OCI-LY7 (cell line): ENCODE measurements around the gene SCN10A. TPM values are rescaled to one million over a fixed set of nuclear protein-coding genes. Genes with fewer than 3 reads are reported as not detected.
A peak's percentile ranks its signal among the peaks of the same experiment; 100 is the strongest.

Experiments
- BruUV-seq: library from RNA; stranded (reverse); fragments of 400-500 nt; replicated peaks from 2 replicates; lab custom pipeline; 2021; lab: Mats Ljungman, UMichigan
- CTCF ChIA-PET: fragments of 300-600 bp; sonication (Branson Sonifier 250); formaldehyde crosslinking; loops from one replicate; lab custom pipeline; 2022; ENCODE audit warnings: antibody characterized with exemption; ENCODE audit not compliant: unreplicated experiment; lab: Charles Lee
- POLR2A ChIA-PET: fragments of 300-600 bp; sonication (Branson Sonifier 250); formaldehyde crosslinking; loops from one replicate; lab custom pipeline; 2022; ENCODE audit warnings: antibody characterized with exemption; lab: Charles Lee
- DNase-seq: peaks from one replicate; pipeline ENCODE4 v3.0.0-alpha.2; 2015; ENCODE audit warnings: low spot score
- H2AFZ ChIP-seq: fragments of 200-600 bp; sonication (generic), shearing (Covaris generic); 2 replicates; pipeline ENCODE4 v1.6.1; 2014; ENCODE audit warnings: mild to moderate bottlenecking, antibody characterized with exemption, low read length, moderate library complexity
- H3K27ac ChIP-seq: fragments of 200-600 bp; sonication (generic); 2 replicates; pipeline ENCODE4 v1.5.1; 2014; ENCODE audit warnings: mixed run types, low read depth, mild to moderate bottlenecking, moderate library complexity, low read length, inconsistent platforms; ENCODE audit not compliant: poor library complexity, severe bottlenecking
- H3K36me3 ChIP-seq: fragments of 200-600 bp; sonication (generic); 2 replicates; pipeline ENCODE4 v1.6.1; 2014; ENCODE audit warnings: mild to moderate bottlenecking, antibody characterized with exemption, low read length, moderate library complexity, mixed read lengths; ENCODE audit not compliant: insufficient read depth
- H3K4me1 ChIP-seq: fragments of 200-600 bp; sonication (generic); 2 replicates; pipeline ENCODE4 v1.5.1; 2014; ENCODE audit warnings: mild to moderate bottlenecking, low read length; ENCODE audit not compliant: insufficient read depth, poor library complexity, severe bottlenecking
- H3K4me2 ChIP-seq: fragments of 200-600 bp; sonication (generic); 2 replicates; pipeline ENCODE4 v1.6.1; 2014; ENCODE audit warnings: mild to moderate bottlenecking, low read length
- H3K4me3 ChIP-seq: fragments of 200-600 bp; sonication (generic); 2 replicates; pipeline ENCODE4 v1.5.1; 2014; ENCODE audit warnings: mild to moderate bottlenecking, low read depth, low read length; ENCODE audit not compliant: poor library complexity, severe bottlenecking
- H3K79me2 ChIP-seq: fragments of 200-600 bp; sonication (generic); 2 replicates; pipeline ENCODE4 v1.6.1; 2016; ENCODE audit warnings: low read depth, mild to moderate bottlenecking, low read length, moderate library complexity, mixed read lengths; ENCODE audit not compliant: insufficient read depth
- H3K9me2 ChIP-seq: fragments of 200-600 bp; sonication (generic); 2 replicates; pipeline ENCODE4 v1.6.1; 2016; ENCODE audit warnings: mild to moderate bottlenecking, low read length, mixed read lengths; ENCODE audit not compliant: insufficient read depth
- H3K9me3 ChIP-seq: fragments of 200-600 bp; sonication (generic); 2 replicates; pipeline ENCODE4 v1.6.1; 2014; ENCODE audit warnings: mild to moderate bottlenecking, mixed run types, low read length, mixed read lengths
- H4K20me1 ChIP-seq: fragments of 200-600 bp; sonication (generic); 2 replicates; pipeline ENCODE4 v1.6.1; 2014; ENCODE audit warnings: mild to moderate bottlenecking, antibody characterized with exemption, low read length, moderate library complexity, mixed read lengths; ENCODE audit not compliant: insufficient read depth
- CTCF ChIP-seq: fragments of 200-600 bp; sonication (generic); conservative IDR thresholded peaks from 2 replicates; pipeline ENCODE4 v1.5.1; 2014; ENCODE audit warnings: mild to moderate bottlenecking, antibody characterized with exemption, low read length, moderate library complexity, mixed read lengths
- EZH2phosphoT487 ChIP-seq: fragments of 200-600 bp; sonication (generic); IDR thresholded peaks from 2 replicates; pipeline ENCODE4 v1.6.1; 2018; ENCODE audit warnings: low read depth, borderline replicate concordance, mild to moderate bottlenecking, mixed run types, antibody characterized with exemption, low read length, moderate library complexity, mixed read lengths
- intact Hi-C: fragments of 100-400 bp; cut with micrococcal nuclease; formaldehyde crosslinking; loops from one replicate; pipeline ENCODE4 v1.10.0; 2022; ENCODE audit not compliant: unreplicated experiment
- total RNA-seq, 2 experiments: library from RNA; depleted of rRNA in 1 of 2; stranded (reverse); fragments of >200 nt in 1 of 2; shearing (Covaris generic) in 1 of 2; gene quantifications; 2 replicates each; pipeline ENCODE4 v1.2.3, GENCODE V29; 2014 to 2022

SCN10A gene
- total RNA-seq, 2 experiments from 2014 or later, result not detected

- intact Hi-C loops, result no loop called here
- TF ChIP-seq CTCF (peak; percentile 70), EZH2phosphoT487 (no peak)
- Histone ChIP-seq H3K27ac (no peak overlapping the region), H3K4me1 (no peaks in the 10 kb centered on the region), H4K20me1 (no peaks in the 10 kb centered on the region), H3K79me2 (no peaks in the 10 kb centered on the region), H3K9me3 (no peaks in the 10 kb centered on the region), H2AFZ (no peak overlapping the region), H3K4me2 (no peak overlapping the region), H3K4me3 (no peak overlapping the region), H3K9me2 (no peaks in the 10 kb centered on the region), H3K36me3 (no peaks in the 10 kb centered on the region)
- ChIA-PET POLR2A (no interaction called here), CTCF (no interaction called here)
- peak; percentile 5 for DNase-seq
- no TSS peak for BruUV-seq
Measured at GRCh38 chr3:38707730-38708129, 108.3 kb downstream of the SCN10A start.

- Histone ChIP-seq H4K20me1 (no peaks in the 10 kb centered on the region), H3K36me3 (no peaks in the 10 kb centered on the region), H2AFZ (no peak overlapping the region), H3K4me2 (no peak overlapping the region), H3K27ac (no peak overlapping the region), H3K79me2 (no peaks in the 10 kb centered on the region), H3K9me2 (no peaks in the 10 kb centered on the region), H3K9me3 (no peaks in the 10 kb centered on the region), H3K4me3 (no peak overlapping the region), H3K4me1 (no peaks in the 10 kb centered on the region)
- no peak for DNase-seq
- BruUV-seq, result no TSS peak
- ChIA-PET POLR2A (no interaction called here), CTCF (no interaction called here)
- no peak for TF ChIP-seq EZH2phosphoT487
- no peak for TF ChIP-seq CTCF
- intact Hi-C loops, result no loop called here
Measured at GRCh38 chr3:38706961-38707360, 109.1 kb downstream of the SCN10A start.

GRCh38 chr3:38702231-38702630 lies 113.8 kb downstream of the SCN10A start:
- no peaks in the 10 kb centered on the region for H3K79me2 ChIP-seq
- no TSS peak for BruUV-seq
- ChIA-PET CTCF (interaction anchor here (0.5 kb wide), 1 partner anchor 72 kb away, joined by 3 read pairs; no protein-coding TSS in a partner anchor), POLR2A (no interaction called here)
- no peak for TF ChIP-seq EZH2phosphoT487
- TF ChIP-seq CTCF, result no peak
- no peak overlapping the region for H2AFZ ChIP-seq
- H3K9me3 ChIP-seq, result no peaks in the 10 kb centered on the region
- H3K27ac ChIP-seq, result no peak overlapping the region
- H3K4me1 ChIP-seq, result no peaks in the 10 kb centered on the region
- intact Hi-C loops, result no loop called here
- H3K9me2 ChIP-seq, result no peaks in the 10 kb centered on the region
- H3K4me3 ChIP-seq, result no peak overlapping the region
- H3K4me2 ChIP-seq, result no peak overlapping the region
- H4K20me1 ChIP-seq, result no peaks in the 10 kb centered on the region
- DNase-seq, result no peak
- H3K36me3 ChIP-seq, result no peaks in the 10 kb centered on the region
